Posterior cingulate gyrus (tissue), 11 donors: ENCODE data around the gene RPS16.

Experiments used
- DNase-seq, 10 donors: peaks; one replicate each; pipeline versions ENCODE4 v3.0.0 to v3.0.0-alpha.2; 2020 to 2021; ENCODE audit warnings: mixed read lengths in 3 of 10
- intact Hi-C: fragments of 100-400 bp; cut with DNase I; formaldehyde crosslinking; loops from one replicate; pipeline ENCODE4 v1.15.1; 2023

The RPS16 gene

DNA sequence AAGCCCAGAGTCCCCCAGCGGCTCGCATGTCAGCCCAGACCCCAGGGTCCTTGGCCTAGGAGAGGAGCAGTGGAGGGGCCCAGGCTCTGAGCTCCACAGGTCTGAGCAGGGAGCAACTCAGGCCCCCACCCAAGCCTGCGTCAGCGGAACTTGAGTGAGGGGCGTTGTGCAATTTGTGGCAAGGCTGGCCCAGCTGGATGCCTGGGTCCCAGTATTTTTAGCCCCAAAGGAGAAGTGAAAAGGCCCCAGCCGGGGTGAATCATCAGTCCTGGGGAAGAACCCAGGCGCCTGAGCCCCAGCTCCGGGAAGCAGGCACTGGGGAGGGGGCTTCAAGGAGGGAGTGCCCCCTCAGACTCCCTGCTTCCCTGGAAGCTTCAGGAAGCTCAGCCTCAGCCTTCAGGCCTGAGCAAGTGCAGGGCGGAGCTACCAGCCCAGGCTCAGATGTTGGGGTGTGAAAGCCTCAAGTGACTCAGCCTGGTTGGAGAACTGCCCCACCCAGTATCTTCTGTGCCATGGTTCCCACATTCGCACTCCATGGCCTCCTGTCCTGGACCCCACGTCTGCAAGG, 37.4 kb downstream of the RPS16 start:
- intact Hi-C loops: no loop called here
- DNase-seq: peak in 5 of 10 donors; percentile 31 to 90 (median 44)

DNA sequence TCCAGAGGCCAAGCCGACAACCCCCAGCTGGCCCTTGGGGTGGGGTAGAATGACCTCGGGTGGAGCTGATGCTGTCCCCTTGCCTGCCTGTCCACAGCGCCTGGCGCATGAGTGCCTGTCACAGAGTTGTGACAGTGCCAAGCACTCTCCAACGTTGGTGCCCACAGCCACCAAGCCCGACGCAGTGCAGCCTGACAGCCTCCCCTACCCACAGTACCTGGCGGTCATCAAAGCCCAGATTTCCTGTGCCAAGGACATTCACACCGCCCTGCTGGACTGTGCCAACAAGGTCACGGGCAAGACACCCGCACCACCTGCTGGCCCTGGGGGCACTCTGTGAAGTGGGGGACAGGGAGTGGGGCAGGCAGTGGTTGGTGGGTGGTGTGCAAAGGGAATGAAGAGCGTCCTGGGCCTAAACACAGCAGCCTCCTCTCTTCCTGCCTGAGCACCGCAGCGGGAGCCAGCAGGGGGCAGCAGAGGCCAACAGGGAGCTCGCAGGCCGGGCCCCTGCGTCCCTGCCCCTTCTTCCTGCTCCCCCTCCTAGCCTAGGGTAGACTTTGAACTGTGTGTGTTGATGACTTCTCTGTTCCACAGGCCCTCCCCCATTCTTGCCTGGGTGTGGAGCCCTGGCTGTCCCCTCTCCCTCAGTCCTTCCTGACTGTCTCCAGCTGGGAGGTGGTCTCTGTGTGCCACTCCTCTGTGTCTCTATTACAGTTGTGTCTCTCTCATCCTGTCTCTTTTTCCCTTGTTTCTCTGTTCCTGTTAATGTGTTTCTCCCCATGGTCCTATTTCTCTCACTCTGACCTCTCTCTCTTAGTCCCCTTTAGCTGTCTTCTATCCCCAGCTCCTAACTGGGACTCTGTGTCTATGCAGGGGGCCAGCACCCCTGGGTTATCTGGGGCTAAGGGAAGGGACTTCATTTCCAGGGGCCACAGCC, 38.1 kb downstream of the RPS16 start:
- peak; percentile 56 to 97 (median 85) for DNase-seq
- intact Hi-C loops: loop anchor here (1.0 kb wide), 2 partner anchors 14 to 135 kb away; partner anchors contain the start of gene EID2B

DNA sequence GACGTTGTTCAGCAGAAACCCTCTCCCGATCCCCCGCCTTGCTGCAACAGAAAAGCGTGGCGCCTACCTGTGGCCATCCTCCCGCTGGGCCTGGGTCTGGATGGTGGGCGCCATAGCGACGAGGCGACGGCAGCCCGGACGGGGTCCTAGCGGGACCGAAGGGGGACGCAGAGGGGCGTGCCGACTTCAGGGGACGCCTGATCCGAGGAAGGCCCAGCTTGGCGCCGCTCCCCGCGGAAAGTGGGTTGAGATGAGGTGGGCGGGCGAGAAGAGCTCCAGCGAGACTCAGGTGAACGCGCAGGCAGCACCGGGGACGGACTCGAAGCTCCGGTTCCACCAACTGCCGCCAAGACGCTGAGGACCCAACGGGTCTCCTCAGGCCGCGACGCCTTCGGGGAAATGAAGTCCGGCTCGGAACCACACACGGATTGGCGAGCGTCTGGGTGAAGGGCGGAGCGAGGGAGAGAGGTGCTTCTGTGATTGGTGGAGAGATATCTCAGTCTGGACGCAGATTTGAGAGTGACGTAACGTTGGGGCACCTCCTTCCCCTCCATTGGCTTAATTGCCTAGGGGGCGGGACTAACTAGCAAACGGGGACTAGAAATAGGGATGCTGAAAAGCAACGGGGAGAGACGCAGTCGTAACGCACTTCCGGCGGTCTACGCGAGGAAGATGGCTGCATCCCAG, 44.9 kb downstream of the RPS16 start, which contains the start of the genes MED29 and PAF1:
Gene MED29 (plus strand): TSS at position 628 of the 687 bp plus-strand sequence. CDS start 45 bp downstream, at position 673.
Gene PAF1 (minus strand): TSS at position 356 of the 687 bp plus-strand sequence. CDS start 242 bp downstream, at position 114.
- intact Hi-C loops: loop anchor here (1.0 kb wide), 1 partner anchor 49 kb away; the partner anchor contains the start of gene SAMD4B
- peak; percentile 93 to 100 (median 98) for DNase-seq

GRCh38 chr19:39390451-39390750, 45.3 kb downstream of the RPS16 start:
- DNase-seq: peak in 1 of 10 donors; percentile 72
- intact Hi-C loops: no loop called here

GRCh38 chr19:39389631-39390414, 45.9 kb downstream of the RPS16 start:
- intact Hi-C loops: no loop called here

GRCh38 chr19:39388657-39389056, 47.1 kb downstream of the RPS16 start:
- intact Hi-C loops: no loop called here
- peak in 1 of 10 donors; percentile 39 for DNase-seq

More at GRCh38 chr19:39389631-39390414, 45.9 kb downstream of the RPS16 start:
- DNase-seq: peak in 1 of 10 donors; percentile 50

GRCh38 chr19:39386557-39386956, 49.2 kb downstream of the RPS16 start:
- peak in 1 of 10 donors; percentile 65 for DNase-seq
- intact Hi-C loops: no loop called here

DNA sequence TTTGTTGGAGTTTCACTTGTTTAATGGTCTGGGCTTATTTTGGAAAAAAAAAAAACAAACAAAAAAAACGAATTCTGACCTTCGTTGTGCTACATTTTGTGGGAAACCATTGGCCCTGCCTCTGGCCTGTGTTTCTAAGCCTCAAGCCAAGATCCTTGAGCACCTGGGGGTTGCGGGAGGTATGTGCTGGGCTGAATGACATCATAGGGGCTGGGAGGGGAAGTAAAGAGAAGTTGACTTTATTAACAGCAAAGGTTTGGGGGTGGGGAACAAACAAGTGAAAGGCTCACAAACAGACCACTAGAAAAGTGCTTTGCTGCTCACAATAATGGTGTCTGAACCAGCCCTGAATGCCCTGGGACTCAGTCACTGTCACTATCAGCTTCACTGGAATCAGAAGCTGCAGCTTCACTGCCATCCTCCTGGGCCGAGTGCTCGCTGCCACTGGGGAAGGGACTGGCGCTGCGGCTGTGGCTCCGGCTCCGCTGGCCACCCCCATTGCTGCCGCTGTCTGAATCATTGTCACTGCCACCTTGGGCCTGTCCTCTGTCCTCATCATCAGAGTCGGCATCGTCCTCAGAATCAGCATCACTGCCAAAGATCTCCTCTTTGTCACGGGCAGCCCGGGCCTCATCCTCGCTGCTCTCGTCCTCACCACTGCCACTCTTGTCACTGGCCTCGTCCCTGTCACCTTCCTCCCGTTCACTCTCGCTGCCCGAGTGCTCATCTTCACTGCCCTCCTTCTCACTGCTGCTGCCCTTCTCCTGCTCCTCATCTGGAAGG, 49.9 kb downstream of the RPS16 start:
- intact Hi-C loops: no loop called here

GRCh38 chr19:39384839-39385568, 50.7 kb downstream of the RPS16 start:
- intact Hi-C loops: no loop called here
- DNase-seq: peak in 2 of 10 donors; percentile 61 to 84

More for the DNA sequence above, 49.9 kb downstream of the RPS16 start:
- DNase-seq: peak in 3 of 10 donors; percentile 19 to 83 (median 82)
